HCT116 (cell line): ENCODE measurements around the gene CENPS. TPM values are rescaled to one million over a fixed set of nuclear protein-coding genes. Genes with fewer than 3 reads are reported as not detected.

Experiments
- ATAC-seq: fragments of 200-7000 bp; cut with Tn5 transposase; 2 replicates; pipeline ENCODE4 v1.9.1; 2020; ENCODE audit warnings: mild to moderate bottlenecking, moderate library complexity
- BruUV-seq: library from RNA; stranded (reverse); fragments of 400-500 nt; replicated peaks from 2 replicates; lab custom pipeline; 2021; lab: Mats Ljungman, UMichigan
- CTCF ChIA-PET: fragments of 300-600 bp; sonication (Branson Sonifier 250); formaldehyde crosslinking; loops from one replicate; lab custom pipeline; 2021; ENCODE audit warnings: antibody characterized with exemption; lab: Charles Lee
- POLR2A ChIA-PET: fragments of 300-600, 350-600 bp; sonication (Branson Sonifier 250); formaldehyde crosslinking; loops from one replicate; lab custom pipeline; 2021; ENCODE audit warnings: antibody characterized with exemption; lab: Charles Lee
- RAD21 ChIA-PET, 2 experiments: fragments of 300-600 bp; sonication (Branson Sonifier 250); formaldehyde crosslinking; loops; one replicate each; lab custom pipeline; 2023; ENCODE audit warnings: low total read pairs in 2 of 2; ENCODE audit not compliant: uncharacterized antibody in 2 of 2, unreplicated experiment in 2 of 2, low non-redundant PET in 1 of 2; lab: Charles Lee
- DNase-seq: peaks from one replicate; pipeline ENCODE4 v3.0.0-alpha.2; 2010; ENCODE audit warnings: low read depth, low spot score
- H2AFZ ChIP-seq: fragments of 200-600 bp; shearing (Covaris generic), sonication (generic); 2 replicates; pipeline ENCODE4 v1.6.1; 2017; ENCODE audit warnings: low read depth, mixed run types, mixed read lengths, antibody characterized with exemption, low read length; ENCODE audit not compliant: poor library complexity, severe bottlenecking
- H3K27ac ChIP-seq: 2 replicates; pipeline ENCODE4 v1.5.1; 2012; ENCODE audit warnings: low read depth, low read length
- H3K27me3 ChIP-seq: fragments of 200-600 bp; sonication (generic); 2 replicates; pipeline ENCODE4 v1.6.1; 2016; ENCODE audit warnings: mixed run types, low read length, mixed read lengths; ENCODE audit not compliant: insufficient read depth
- H3K36me3 ChIP-seq, 2 experiments: fragments of 200-500 bp in 1 of 2; fragments of 200-600 bp in 1 of 2; sonication (Bioruptor generic) in 1 of 2; sonication (generic) in 1 of 2; 2 replicates each; pipeline versions ENCODE4 v1.5.1 to v1.6.1; 2014 to 2016; ENCODE audit warnings: low read length in 2 of 2, inconsistent platforms in 1 of 2, mixed read lengths in 1 of 2, mixed run types in 1 of 2; ENCODE audit not compliant: insufficient read depth in 2 of 2, control insufficient read depth in 1 of 2
- H3K4me1 ChIP-seq, 2 experiments: fragments of 200-600 bp in 1 of 2; sonication (generic) in 1 of 2; 2 replicates each; pipeline versions ENCODE4 v1.5.1 to v1.6.1; 2012 to 2017; ENCODE audit warnings: low read length in 2 of 2, inconsistent platforms in 1 of 2, mild to moderate bottlenecking in 1 of 2, mixed read lengths in 1 of 2, mixed run types in 1 of 2, moderate library complexity in 1 of 2; ENCODE audit not compliant: insufficient read depth in 2 of 2, control insufficient read depth in 1 of 2
- H3K4me2 ChIP-seq: fragments of 200-600 bp; sonication (generic); 2 replicates; pipeline ENCODE4 v1.6.1; 2017; ENCODE audit warnings: mixed run types, low read length, mixed read lengths
- H3K4me3 ChIP-seq, 2 experiments: fragments of 200-600 bp in 1 of 2; sonication (generic) in 1 of 2; replicated peaks in 1 of 2; 2 replicates each; pipeline ENCODE4 v1.5.1; 2011 to 2016; ENCODE audit warnings: low read length in 2 of 2, control low read depth in 1 of 2, low read depth in 1 of 2, mild to moderate bottlenecking in 1 of 2, mixed read lengths in 1 of 2, mixed run types in 1 of 2
- H3K79me2 ChIP-seq: fragments of 200-600 bp; sonication (generic); 2 replicates; pipeline ENCODE4 v1.6.1; 2017; ENCODE audit warnings: mild to moderate bottlenecking, mixed run types, low read length, moderate library complexity, mixed read lengths; ENCODE audit not compliant: insufficient read depth
- H3K9ac ChIP-seq: fragments of 200-600 bp; sonication (generic); 2 replicates; pipeline ENCODE4 v1.6.1; 2016; ENCODE audit warnings: low read length, mixed read lengths
- H3K9me2 ChIP-seq: fragments of 200-600 bp; sonication (generic), shearing (Covaris generic); 2 replicates; pipeline ENCODE4 v1.6.1; 2017; ENCODE audit warnings: mixed run types, mild to moderate bottlenecking, moderate library complexity; ENCODE audit not compliant: insufficient read depth
- H3K9me3 ChIP-seq, 2 experiments: fragments of 200-500 bp in 1 of 2; fragments of 200-600 bp in 1 of 2; sonication (Bioruptor generic) in 1 of 2; sonication (generic) in 1 of 2; 2 replicates each; pipeline ENCODE4 v1.6.1; 2014 to 2017; ENCODE audit warnings: low read length in 2 of 2, mixed read lengths in 2 of 2, inconsistent platforms in 1 of 2, low read depth in 1 of 2, mild to moderate bottlenecking in 1 of 2, mixed run types in 1 of 2, moderate library complexity in 1 of 2; ENCODE audit not compliant: control insufficient read depth in 1 of 2, insufficient read depth in 1 of 2
- H4K20me1 ChIP-seq: fragments of 200-600 bp; sonication (generic), shearing (Covaris generic); 2 replicates; pipeline ENCODE4 v1.6.1; 2017; ENCODE audit warnings: mixed run types, mild to moderate bottlenecking, moderate library complexity; ENCODE audit not compliant: insufficient read depth
- CBX3 ChIP-seq: IDR thresholded peaks from 2 replicates; pipeline ENCODE4 v1.6.1; 2012; ENCODE audit warnings: low read depth
- EGR1 ChIP-seq: IDR thresholded peaks from 2 replicates; pipeline ENCODE4 v1.6.1; 2012; ENCODE audit warnings: low read depth
- EZH2phosphoT487 ChIP-seq: fragments of 200-600 bp; IDR thresholded peaks from 2 replicates; pipeline ENCODE4 v1.6.1; 2018; ENCODE audit warnings: antibody characterized with exemption, borderline replicate concordance
- POLR2AphosphoS5 ChIP-seq: IDR thresholded peaks from 2 replicates; pipeline ENCODE4 v1.6.1; 2011; ENCODE audit warnings: mild to moderate bottlenecking, low read depth, low read length, moderate library complexity
- REST ChIP-seq: IDR thresholded peaks from 2 replicates; pipeline ENCODE4 v1.6.1; 2012; ENCODE audit warnings: low read depth
- SRF ChIP-seq: IDR thresholded peaks from 2 replicates; pipeline ENCODE4 v1.6.1; 2012; ENCODE audit warnings: low read depth
- intact Hi-C: fragments of 100-400 bp; cut with micrococcal nuclease; formaldehyde crosslinking; loops from 2 replicates; pipeline ENCODE4 v1.10.0; 2022
- total RNA-seq: library from RNA; stranded (reverse); gene quantifications from one replicate; pipeline ENCODE4 v1.2.1, GENCODE V29; 2021; ENCODE audit not compliant: unreplicated experiment

The CENPS gene
- total RNA-seq, 1 experiment from 2014 or later: 21.9 TPM

GRCh38 chr1:10428984-10429383, 1.2 kb upstream of the CENPS start:
- BruUV-seq: no TSS peak
- ATAC-seq: no peak
- Histone ChIP-seq H3K9ac (no peak overlapping the region), H3K9me3 (no peaks in the 10 kb centered on the region), H3K27ac (no peak overlapping the region), H3K36me3 (no peaks in the 10 kb centered on the region), H3K27me3 (no peaks in the 10 kb centered on the region), H3K4me3 (no peak overlapping the region), H3K4me2 (no peak overlapping the region), H3K79me2 (peaks cover 8% of the 10 kb centered on the region; the same call in 1 of the 2 replicates), H2AFZ (no peak overlapping the region), H3K4me1 (peaks cover 2 to 19% of the 10 kb centered on the region in 2 experiments; a peak in 3 of 4 replicates), H4K20me1 (no peaks in the 10 kb centered on the region), H3K9me2 (no peaks in the 10 kb centered on the region)
- ChIA-PET CTCF (interaction anchor here (0.9 kb wide), 1 partner anchor 27 kb away, joined by 3 read pairs; no protein-coding TSS in a partner anchor), POLR2A (no interaction called here), RAD21 (no interaction called here)
- intact Hi-C loops: loop anchor here (1.0 to 5.0 kb wide), 4 partner anchors 52 to 802 kb away; no protein-coding TSS in a partner anchor
- no peak for DNase-seq
- TF ChIP-seq REST: no peak
- TF ChIP-seq CBX3: no peak
- TF ChIP-seq POLR2AphosphoS5: no peak
- TF ChIP-seq SRF: no peak
- TF ChIP-seq EGR1: no peak
- no peak for TF ChIP-seq EZH2phosphoT487
